ENCODE data around the gene RPL10A.
"Not testable (repeated sequence)": the region's sequence is repeated elsewhere in the genome, so short reads cannot be mapped to it uniquely, and the experiment has no call there.

RPL10A gene

GRCh38 chr6:35515939-35516338, 47.7 kb downstream of the RPL10A start:
- DNase-seq: not testable (repeated sequence)

- DNase-seq: no peak
Measured at GRCh38 chr6:35516712-35517111, 48.5 kb downstream of the RPL10A start.

- DNase-seq: not testable (repeated sequence)
Measured at GRCh38 chr6:35517978-35518377, 49.8 kb downstream of the RPL10A start.

- DNase-seq: no peak
Measured at GRCh38 chr6:35518566-35519312, 50.5 kb downstream of the RPL10A start.

GRCh38 chr6:35519313-35520015, 51.3 kb downstream of the RPL10A start:
- no peak for DNase-seq

All from NCI-H187 treated with DMSO at 0.1 percent for 48 hours (cell line).